Ramos (cell line): ENCODE results near the gene BMP10.

Experiments
- in situ Hi-C: fragments of 300-500 bp; cut with MboI; formaldehyde crosslinking; loops from one replicate; pipeline ENCODE4 v1.14.3; 2022; ENCODE audit warnings: low sequenced_read_pairs; ENCODE audit not compliant: unreplicated experiment

The BMP10 gene, protein sequence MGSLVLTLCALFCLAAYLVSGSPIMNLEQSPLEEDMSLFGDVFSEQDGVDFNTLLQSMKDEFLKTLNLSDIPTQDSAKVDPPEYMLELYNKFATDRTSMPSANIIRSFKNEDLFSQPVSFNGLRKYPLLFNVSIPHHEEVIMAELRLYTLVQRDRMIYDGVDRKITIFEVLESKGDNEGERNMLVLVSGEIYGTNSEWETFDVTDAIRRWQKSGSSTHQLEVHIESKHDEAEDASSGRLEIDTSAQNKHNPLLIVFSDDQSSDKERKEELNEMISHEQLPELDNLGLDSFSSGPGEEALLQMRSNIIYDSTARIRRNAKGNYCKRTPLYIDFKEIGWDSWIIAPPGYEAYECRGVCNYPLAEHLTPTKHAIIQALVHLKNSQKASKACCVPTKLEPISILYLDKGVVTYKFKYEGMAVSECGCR

DNA sequence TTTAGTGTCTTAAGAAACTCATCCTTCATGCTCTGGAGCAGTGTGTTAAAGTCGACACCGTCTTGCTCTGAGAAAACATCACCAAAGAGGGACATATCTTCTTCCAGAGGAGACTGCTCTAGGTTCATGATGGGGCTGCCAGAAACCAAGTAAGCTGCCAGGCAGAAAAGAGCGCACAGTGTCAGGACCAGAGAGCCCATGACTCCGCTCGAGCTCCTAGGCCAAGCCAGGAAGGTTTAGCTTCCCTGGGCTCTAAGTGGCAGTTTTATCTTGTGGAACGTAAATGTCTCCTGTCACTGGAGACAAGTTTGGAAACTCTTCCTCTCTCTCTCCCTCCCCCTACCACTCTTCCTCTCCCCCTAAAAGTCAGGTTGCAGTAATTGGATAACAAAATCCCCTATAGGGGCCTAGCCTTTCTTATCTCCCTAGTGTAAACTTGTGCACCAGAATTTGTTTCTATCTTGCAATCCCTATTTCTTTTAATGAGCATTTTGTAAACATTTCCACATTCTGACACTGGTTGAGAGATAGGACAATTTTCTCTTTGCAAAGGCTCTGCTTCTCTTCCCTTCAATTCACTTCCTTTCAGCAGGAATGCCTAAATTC is at the start of gene BMP10:
Gene BMP10 (minus strand): TSS at position 239 of the 606 bp plus-strand sequence. CDS start 39 bp downstream, at position 200.
- in situ Hi-C loops = no loop called here

DNA sequence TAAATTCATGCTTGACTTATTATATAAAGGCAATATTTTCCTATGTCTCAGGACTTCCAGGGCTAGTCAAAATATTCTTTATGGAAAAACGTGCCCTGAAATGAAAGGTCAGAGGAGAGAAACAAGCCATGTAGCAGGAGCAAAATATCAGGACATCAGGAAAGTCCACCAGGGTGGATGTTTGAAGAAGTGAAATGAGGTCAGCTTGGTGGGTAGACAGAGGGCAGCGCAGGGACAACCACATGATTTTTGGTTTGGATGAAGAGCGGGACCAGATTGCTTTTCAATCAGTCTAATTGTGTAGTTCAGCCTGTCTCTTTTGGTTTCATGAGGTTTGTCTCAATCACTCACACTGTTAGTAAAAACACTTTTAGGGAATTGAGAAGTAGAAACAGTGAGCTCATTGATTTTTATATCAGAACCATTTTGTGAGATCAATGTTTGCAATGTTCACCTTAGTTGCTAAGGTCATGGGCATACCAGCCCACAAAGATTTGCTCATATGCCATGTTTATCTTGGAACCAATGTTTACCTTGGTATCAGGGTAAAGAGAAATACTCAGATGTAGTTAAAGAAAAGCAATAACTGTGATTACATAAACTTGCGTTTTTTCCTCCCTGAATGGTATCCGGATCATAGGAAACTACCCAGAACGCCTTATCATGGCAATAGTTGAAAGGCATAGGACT is 49.4 kb upstream of the BMP10 start:
- in situ Hi-C loops = loop anchor here (25.0 kb wide), 1 partner anchor 583 kb away; no protein-coding TSS in a partner anchor

DNA sequence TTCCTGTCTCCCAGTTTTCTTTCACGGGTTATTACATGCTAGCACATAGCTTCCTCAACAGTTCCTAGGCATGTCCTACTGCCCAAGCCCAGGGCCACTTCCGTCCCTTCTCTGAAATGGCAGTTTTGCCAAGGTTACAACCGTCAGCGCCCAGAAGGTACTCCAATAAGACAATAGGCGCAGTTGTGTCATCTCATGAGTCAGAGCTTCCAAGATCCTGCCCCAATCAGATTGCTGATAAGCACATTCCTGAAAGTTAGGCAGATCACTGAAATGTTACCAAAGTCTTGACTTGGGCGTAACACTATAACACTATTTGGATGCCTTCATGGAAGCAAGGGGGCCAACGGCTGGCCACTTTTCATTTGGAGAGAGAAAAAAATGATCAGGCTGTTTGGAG is 47.3 kb upstream of the BMP10 start:
- in situ Hi-C loops = loop anchor here (5.0 to 25.0 kb wide), 3 partner anchors 211 to 581 kb away; no protein-coding TSS in a partner anchor

DNA sequence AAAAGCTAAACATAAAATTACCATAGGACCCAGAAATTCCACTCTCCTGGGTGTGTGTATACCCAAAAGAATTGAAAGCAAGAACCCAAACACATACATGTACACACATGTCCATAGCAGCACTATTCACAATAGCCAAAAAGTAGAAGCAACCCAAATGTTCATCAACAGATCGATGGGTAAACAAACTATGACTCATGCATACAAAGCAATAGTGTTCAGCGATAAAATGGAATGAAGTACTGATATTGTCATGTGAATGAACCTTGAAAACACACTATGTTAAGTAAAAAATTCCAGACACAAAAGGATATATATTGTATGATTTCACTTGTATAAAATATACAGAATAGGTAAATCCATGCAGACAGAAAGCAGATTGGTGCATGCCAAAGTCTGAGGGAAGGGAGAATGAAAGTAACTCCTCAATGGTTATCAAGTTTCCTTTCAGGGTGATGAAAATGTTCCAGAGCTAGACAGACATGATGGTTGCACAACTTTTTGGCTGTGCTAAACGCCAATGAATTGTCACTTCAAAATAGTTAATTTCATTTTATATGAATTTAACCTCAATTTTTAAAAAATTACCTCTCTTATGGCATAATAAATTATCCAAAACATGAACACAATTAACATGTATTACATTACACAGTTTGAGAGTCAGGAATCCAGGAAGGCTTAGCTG is 46.0 kb upstream of the BMP10 start:
- in situ Hi-C loops = loop anchor here (5.0 to 25.0 kb wide), 3 partner anchors 210 to 580 kb away; no protein-coding TSS in a partner anchor

DNA sequence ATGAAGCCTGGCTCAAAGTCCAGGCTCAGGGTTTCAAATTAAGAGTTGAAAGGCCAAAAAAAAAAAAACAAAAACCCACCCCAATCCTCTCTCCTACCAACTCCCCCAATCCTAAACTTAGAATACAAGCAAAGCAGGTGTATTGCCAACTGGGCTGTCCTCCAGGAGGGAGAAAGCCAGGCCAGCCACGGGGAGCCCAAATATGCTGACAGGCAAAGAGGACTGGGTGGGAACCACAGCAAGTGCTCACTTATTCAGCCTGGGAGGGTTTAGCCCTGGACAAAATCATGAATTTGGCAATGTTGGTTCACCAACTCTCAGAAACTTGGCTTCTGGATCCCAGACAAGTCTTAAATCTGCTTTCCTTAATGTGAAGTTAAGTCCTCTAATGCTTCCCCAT is 45.0 kb upstream of the BMP10 start:
- in situ Hi-C loops = loop anchor here (5.0 to 25.0 kb wide), 3 partner anchors 209 to 579 kb away; no protein-coding TSS in a partner anchor

DNA sequence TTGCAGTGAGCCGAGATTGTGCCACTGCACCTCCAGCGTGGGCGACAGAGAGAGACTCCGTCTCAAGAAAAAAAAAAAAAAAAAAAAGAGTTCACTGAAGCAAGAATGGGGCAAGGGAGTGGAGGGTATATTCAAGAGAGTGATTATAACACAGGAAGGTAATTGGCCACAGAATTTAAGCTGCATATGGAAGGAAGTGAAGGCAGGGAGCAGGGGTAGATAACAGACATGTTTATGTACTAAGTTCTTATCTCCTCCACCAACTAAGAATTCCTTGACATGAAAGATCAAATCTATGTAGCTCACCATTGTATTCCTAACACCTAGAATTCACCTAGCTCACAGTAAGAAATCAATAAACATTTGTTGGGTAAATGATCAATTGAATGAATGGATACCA is 44.2 kb upstream of the BMP10 start:
- in situ Hi-C loops = loop anchor here (5.0 to 25.0 kb wide), 3 partner anchors 208 to 578 kb away; no protein-coding TSS in a partner anchor

DNA sequence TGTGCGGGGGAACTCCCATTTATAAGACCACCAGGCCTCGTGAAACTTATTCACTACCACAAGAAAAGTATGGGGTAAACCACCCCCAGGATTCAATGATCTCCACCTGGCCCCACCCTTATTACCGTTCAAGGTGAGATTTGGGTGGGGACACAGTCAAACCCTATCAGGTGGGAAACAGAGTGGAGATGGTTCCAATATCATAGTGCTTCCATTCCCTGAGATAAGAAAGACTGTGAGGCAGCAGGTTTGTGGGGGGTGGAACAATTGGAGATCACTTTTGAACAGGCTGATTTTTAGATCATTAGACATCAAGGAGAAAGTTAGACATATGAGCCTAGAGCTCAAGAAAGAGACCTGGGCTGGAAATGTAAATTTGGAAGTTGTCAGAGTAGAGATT is 42.2 kb upstream of the BMP10 start:
- in situ Hi-C loops = loop anchor here (10.0 to 25.0 kb wide), 2 partner anchors 439 to 576 kb away; no protein-coding TSS in a partner anchor

DNA sequence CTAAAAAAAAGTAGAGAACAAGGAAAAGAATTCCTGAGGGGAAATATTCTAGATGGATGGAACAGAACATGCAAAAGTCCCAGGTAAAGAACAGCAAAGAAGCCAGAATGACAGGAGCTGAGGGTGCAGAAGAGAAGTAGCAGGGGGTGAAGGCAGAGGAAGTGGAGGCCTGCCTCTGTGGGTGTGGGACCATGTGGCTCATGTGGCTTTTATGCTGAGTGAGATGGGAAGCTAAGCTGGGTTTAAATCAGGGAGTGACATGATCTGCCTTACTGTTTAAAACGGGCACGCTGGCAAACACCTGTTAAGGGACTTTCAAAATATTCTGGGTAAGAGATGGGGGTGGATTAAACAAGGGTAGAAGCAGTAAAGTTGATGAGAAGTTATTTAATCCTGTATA is 41.5 kb upstream of the BMP10 start:
- in situ Hi-C loops = loop anchor here (10.0 to 25.0 kb wide), 2 partner anchors 438 to 575 kb away; no protein-coding TSS in a partner anchor

DNA sequence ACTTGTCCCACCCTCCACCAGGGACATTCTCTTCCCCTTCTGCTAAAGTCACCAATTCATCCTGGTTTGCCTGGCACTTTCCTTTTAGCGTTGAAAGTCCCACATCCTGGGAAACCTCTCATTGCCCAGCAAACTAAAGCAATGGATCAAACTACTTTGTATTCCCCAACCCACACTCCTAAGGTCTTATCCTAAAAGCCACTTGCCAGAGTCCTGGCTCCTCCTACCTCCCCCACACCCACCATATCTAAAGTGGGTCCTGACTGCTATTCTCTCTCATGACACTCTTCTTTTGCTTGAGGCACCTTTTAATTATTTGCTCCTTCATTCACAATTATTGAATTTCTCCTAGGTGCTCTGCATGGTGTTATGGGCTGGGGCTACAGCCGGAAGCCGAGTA is 40.9 kb upstream of the BMP10 start:
- in situ Hi-C loops = loop anchor here (10.0 to 25.0 kb wide), 2 partner anchors 437 to 575 kb away; no protein-coding TSS in a partner anchor

DNA sequence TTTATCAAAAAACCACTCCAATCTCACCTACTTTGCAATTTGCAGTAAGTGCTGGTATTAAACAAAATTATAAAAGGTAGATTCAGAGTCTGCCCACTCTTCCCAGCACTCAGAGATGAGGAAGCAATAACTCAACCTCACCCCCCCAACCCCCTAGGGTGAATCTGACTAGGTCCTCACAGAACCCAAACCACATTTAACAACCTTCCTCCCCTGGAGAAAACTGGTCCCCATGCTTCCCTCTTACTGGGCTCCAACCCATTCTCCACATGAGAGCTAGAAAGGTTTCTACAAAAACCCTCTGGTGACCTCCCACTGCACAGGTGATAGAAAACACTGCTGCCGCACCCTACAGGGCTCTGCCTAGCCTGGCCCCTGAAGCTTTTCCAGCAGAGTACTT is 40.5 kb upstream of the BMP10 start:
- in situ Hi-C loops = loop anchor here (10.0 to 25.0 kb wide), 2 partner anchors 437 to 574 kb away; no protein-coding TSS in a partner anchor

DNA sequence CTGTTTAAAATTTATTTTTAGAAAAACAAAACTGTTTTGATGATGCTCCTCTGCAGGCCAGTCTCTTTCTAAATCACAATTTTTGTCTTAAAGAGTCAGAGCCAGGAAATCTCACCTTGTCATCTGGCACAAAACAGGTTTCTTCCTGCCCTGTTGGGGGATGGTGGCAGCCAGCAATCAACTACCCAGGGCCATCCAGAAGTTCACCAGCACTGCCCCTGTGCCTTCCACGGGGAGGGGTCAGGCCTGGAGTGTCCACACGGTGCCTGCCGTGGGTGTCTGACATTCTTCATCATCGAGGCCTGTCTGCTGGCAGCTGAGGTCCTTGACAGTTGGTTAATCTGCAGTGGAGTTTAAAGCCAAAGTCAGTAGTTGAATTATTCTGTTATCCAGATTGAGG is 40.0 kb upstream of the BMP10 start:
- in situ Hi-C loops = loop anchor here (10.0 to 25.0 kb wide), 2 partner anchors 436 to 574 kb away; no protein-coding TSS in a partner anchor

DNA sequence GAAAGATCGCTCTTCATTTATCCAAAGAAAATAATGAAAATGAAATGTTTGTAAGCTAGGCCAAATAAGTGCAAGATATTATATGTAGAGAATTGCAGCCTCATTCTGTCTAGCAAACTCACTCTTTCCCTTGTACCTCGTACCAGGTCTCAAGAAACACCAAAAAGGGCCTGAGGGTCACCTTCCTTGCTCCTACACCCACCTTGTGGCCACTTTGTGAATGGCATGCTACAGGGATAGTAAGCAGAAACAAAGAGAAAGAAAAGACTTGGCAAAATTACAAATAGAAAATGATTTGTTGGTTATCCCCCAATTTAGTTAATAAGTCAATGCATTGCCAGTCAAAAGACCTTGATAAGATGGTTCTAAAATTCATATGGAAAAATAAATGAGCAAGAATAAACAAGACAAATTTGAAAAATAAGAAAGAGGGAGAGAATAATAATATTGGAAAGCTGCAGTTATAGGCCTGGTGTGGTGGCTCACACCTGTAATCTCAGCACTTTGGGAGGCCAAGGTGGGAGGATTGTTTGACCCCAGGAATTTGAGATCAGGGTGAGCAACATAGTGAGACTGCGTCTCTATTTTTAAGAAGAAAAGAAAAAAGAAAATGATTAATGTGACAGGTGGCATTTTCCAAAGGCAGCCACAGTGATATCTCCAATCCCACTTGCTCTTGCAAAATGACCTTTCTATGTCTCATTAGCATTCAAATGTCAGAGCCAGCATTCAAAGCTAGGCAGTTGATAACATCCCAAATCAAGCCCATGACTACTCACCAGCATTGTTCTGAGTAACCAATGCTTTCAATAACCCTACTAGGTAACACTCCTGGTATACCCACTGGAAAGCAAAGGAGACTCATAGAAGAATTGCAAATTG is 38.8 kb upstream of the BMP10 start:
- in situ Hi-C loops = loop anchor here (10.0 to 25.0 kb wide), 2 partner anchors 435 to 573 kb away; no protein-coding TSS in a partner anchor

DNA sequence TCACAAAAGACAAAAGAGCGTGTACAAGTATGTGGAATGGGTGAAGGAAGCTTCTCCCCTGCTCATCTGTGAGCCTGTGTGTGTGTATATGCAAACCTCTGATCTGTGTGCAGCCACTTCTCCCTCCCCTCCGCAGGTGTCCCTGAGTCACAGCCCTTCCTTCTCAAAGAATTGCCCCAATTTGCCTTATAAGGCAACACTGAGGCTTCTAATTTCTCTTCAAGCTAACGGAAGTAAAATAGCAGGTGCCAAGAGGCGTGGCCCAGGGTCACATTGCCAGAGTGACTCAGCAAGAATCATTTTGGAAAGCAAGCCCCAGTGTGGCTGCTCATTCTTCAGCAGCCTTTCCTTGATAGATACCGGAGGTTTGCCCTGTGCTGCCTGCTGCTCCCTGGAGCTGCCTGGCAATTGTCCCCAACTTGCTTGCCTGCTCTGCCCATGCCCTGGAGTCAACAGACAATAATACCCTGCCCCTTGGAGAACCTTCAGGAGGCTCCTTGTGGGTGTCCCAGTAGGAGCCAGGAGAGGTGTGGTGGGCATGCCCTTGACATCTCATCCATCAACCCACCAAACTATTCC is 37.3 kb upstream of the BMP10 start:
- in situ Hi-C loops = loop anchor here (25.0 kb wide), 1 partner anchor 571 kb away; no protein-coding TSS in a partner anchor

DNA sequence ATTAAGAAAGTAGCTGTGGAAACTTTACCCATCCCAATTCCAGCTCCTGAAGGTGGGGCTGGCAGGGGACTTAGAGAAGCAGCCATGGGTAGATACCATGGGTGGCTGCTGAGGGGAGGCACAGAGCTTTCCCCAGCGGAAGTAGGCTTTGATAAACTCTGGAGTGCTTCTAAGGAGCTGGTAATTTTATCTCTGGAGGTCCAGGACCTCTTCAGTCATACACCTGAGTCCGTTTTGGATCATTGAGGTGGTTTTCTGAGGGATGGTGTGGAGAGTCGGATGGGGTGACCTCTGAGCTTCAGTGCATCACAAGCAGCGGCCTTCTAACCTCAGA is 36.7 kb upstream of the BMP10 start:
- in situ Hi-C loops = loop anchor here (25.0 kb wide), 1 partner anchor 571 kb away; no protein-coding TSS in a partner anchor

DNA sequence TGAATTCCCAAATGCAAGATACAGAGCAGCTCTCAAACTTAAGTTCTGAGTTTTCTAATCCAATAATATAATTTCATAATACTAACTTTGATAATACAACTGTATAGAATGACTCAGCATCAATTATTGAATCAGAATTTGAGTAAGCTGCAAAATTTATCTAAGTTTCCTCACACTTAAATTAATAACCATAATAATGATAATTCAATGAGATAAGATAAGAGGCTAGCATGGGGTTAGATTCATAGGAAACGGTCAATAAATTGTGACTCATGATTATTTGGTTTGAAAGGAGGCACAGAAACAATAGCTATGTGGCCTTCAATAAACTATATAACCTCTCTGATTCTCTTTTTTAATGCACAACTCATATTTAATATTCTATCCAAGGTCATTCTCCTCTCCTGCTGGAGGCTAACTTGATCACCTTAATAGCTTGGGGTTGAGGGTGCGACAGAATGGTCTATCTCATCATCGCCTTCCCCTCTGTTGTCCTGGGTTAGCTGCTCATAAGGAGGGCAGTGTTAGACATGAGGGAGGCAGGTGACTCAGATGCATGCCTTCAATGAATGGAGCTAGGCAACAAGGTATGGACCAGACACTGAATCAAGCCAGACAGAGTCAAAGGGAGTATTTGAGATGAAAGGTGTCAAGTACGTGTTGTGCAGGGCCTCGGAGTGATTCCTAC is 36.2 kb upstream of the BMP10 start:
- in situ Hi-C loops = loop anchor here (25.0 kb wide), 1 partner anchor 570 kb away; no protein-coding TSS in a partner anchor

DNA sequence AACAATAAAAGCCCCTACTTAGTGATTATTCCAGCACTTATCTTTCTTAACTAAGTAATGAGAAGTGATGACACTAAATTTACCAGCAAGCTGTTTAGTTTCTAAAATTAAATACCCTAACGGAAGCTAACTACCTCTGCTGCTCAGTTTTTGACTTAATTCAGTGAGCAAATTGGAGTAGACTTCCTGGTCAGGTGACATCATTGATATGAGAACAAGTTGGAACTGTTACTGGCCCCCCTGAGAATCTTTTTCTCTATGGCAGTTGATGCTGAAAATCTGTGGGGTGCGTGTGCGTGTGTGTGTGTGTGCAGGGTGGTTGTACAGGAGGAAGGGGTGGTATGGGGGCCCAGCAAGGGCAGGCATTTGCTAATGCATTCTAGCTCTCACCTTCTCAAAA is 35.5 kb upstream of the BMP10 start:
- in situ Hi-C loops = loop anchor here (25.0 kb wide), 1 partner anchor 569 kb away; no protein-coding TSS in a partner anchor

DNA sequence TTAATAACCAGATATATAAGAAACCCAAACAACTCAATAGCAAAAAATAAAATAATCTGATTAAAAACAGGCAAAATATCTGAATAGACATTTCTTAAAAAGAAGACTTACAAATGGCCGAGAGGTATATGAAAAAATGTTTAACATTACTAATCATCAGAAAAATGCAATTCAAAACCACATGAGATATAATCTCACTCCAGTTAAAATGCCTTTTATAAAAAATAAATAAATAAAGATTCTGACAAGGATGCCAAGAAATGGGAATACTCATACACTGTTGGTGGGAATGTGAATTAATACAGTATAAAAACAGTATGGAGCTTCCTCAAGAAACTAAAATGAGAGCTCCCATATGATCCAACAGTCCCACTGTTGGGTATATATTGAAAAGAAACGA is 33.9 kb upstream of the BMP10 start:
- in situ Hi-C loops = loop anchor here (25.0 kb wide), 1 partner anchor 568 kb away; no protein-coding TSS in a partner anchor
